DMS79 treated with DMSO at 0.1 percent for 48 hours (cell line): ENCODE measurements around the gene DRAM1.
"Not testable (repeated sequence)": the region's sequence is repeated elsewhere in the genome, so short reads cannot be mapped to it uniquely, and the experiment has no call there.

Source experiments
- DNase-seq: peaks from one replicate; lab custom pipeline; 2025; lab: John Stamatoyannopoulos, UW

Gene DRAM1

GRCh38 chr12:101876861-101877805 is at the start of gene DRAM1:
Gene DRAM1 (plus strand): TSS chr12:101877580. CDS start chr12:101877790, 210 bp downstream.
- DNase-seq, result peak; percentile 36

GRCh38 chr12:101828463-101829196 is 48.8 kb upstream of the DRAM1 start:
- DNase-seq, result peak; percentile 24

- DNase-seq, result peak; percentile 75
Measured at GRCh38 chr12:101829639-101830366, 47.6 kb upstream of the DRAM1 start.

- DNase-seq, result peak; percentile 89
Measured at GRCh38 chr12:101830367-101831325, 46.7 kb upstream of the DRAM1 start, which contains the start of gene GNPTAB. Gene GNPTAB (minus strand): TSS chr12:101830959. CDS start chr12:101830675, 284 bp downstream.

- DNase-seq, result no peak
Measured at GRCh38 chr12:101832030-101832429, 45.4 kb upstream of the DRAM1 start.

GRCh38 chr12:101838628-101839323 is 38.6 kb upstream of the DRAM1 start:
- no peak for DNase-seq

- DNase-seq, result peak; percentile 28
Measured at GRCh38 chr12:101839324-101840283, 37.8 kb upstream of the DRAM1 start.

- DNase-seq, result no peak
Measured at GRCh38 chr12:101841069-101841468, 36.3 kb upstream of the DRAM1 start.

- no peak for DNase-seq
Measured at GRCh38 chr12:101845137-101845711, 32.2 kb upstream of the DRAM1 start.

GRCh38 chr12:101847325-101847724 is 30.1 kb upstream of the DRAM1 start:
- DNase-seq, result no peak

GRCh38 chr12:101850199-101850598 is 27.2 kb upstream of the DRAM1 start:
- no peak for DNase-seq

- no peak for DNase-seq
Measured at GRCh38 chr12:101852998-101853397, 24.4 kb upstream of the DRAM1 start.

GRCh38 chr12:101854747-101855146 is 22.6 kb upstream of the DRAM1 start:
- no peak for DNase-seq

- DNase-seq, result no peak
Measured at GRCh38 chr12:101855364-101855884, 22.0 kb upstream of the DRAM1 start.

- no peak for DNase-seq
Measured at GRCh38 chr12:101855976-101856375, 21.4 kb upstream of the DRAM1 start.

- not testable (repeated sequence) for DNase-seq
Measured at GRCh38 chr12:101856614-101857013, 20.8 kb upstream of the DRAM1 start.

- DNase-seq, result no peak
Measured at GRCh38 chr12:101857043-101857558, 20.3 kb upstream of the DRAM1 start.

- no peak for DNase-seq
Measured at GRCh38 chr12:101858361-101858760, 19.0 kb upstream of the DRAM1 start.
